ENCODE data around the gene DNHD1.

Gene DNHD1

GRCh38 chr11:6548121-6548520 lies 51.0 kb downstream of the DNHD1 start:
- no peak overlapping the region for H3K4me3 ChIP-seq (ENCODE audit: low read length)
- TF ChIP-seq CTCF (IDR thresholded peaks at IDR 0.05; ENCODE audit: insufficient read depth, low read depth, low read length, missing control alignments): no peak
- DNase-seq (ENCODE audit: low read depth): no peak

- H3K4me3 ChIP-seq (ENCODE audit: low read length): no peak overlapping the region
- DNase-seq (ENCODE audit: low read depth): no peak
- TF ChIP-seq CTCF (IDR thresholded peaks at IDR 0.05; ENCODE audit: insufficient read depth, low read depth, low read length, missing control alignments): no peak
These were observed 51.6 kb downstream of the DNHD1 start for GRCh38 chr11:6548641-6549040.

GRCh38 chr11:6553634-6554033 lies 56.6 kb downstream of the DNHD1 start:
- TF ChIP-seq CTCF (IDR thresholded peaks at IDR 0.05; ENCODE audit: insufficient read depth, low read depth, low read length, missing control alignments): no peak
- DNase-seq (ENCODE audit: low read depth): no peak
- H3K4me3 ChIP-seq (ENCODE audit: low read length): no peak overlapping the region

GRCh38 chr11:6554828-6555706 lies 58.0 kb downstream of the DNHD1 start:
- TF ChIP-seq CTCF (IDR thresholded peaks at IDR 0.05; ENCODE audit: insufficient read depth, low read depth, low read length, missing control alignments): no peak
- DNase-seq (ENCODE audit: low read depth): no peak
- no peak overlapping the region for H3K4me3 ChIP-seq (ENCODE audit: low read length)

GRCh38 chr11:6556139-6556949 lies 59.3 kb downstream of the DNHD1 start:
- no peak for TF ChIP-seq CTCF (IDR thresholded peaks at IDR 0.05; ENCODE audit: insufficient read depth, low read depth, low read length, missing control alignments)
- DNase-seq (ENCODE audit: low read depth): peak; percentile 11
- H3K4me3 ChIP-seq (ENCODE audit: low read length): no peak overlapping the region

GRCh38 chr11:6557063-6557462 lies 60.0 kb downstream of the DNHD1 start:
- TF ChIP-seq CTCF (IDR thresholded peaks at IDR 0.05; ENCODE audit: insufficient read depth, low read depth, low read length, missing control alignments): no peak
- DNase-seq (ENCODE audit: low read depth): no peak
- no peak overlapping the region for H3K4me3 ChIP-seq (ENCODE audit: low read length)

Data from epithelial cell of esophagus (primary cell).